Spleen (tissue), 7 donors: ENCODE measurements around the gene LCAT.

Experiments used
- CTCF ChIP-seq, 11 experiments: fragments of 200-600 bp in 7 of 11; fragments of 450-650 bp in 4 of 11; sonication (generic) in 4 of 11; IDR thresholded peaks in 8 of 11; conservative IDR thresholded peaks in 3 of 11; 1 replicate in 7 of 11; 2 replicates in 4 of 11; pipeline versions ENCODE4 v1.4.0 to v1.8.0; 2016 to 2021; ENCODE audit warnings: antibody characterized with exemption in 11 of 11, inconsistent platforms in 4 of 11, mild to moderate bottlenecking in 1 of 11
- POLR2A ChIP-seq, 3 donors: fragments of 450-650 bp; IDR thresholded peaks; one replicate each; pipeline ENCODE4 v1.5.1; 2017; ENCODE audit warnings: antibody characterized with exemption in 3 of 3, mild to moderate bottlenecking in 1 of 3
- POLR2AphosphoS5 ChIP-seq, 3 donors: sonication (generic); formaldehyde crosslinking; IDR thresholded peaks; one replicate each; pipeline ENCODE4 v1.5.1; 2017; ENCODE audit warnings: antibody characterized with exemption in 3 of 3
- donor health status: DM: no; HTN: no; CAD: no; lungs with moderate emphysema.
- donor health status: DM: no; HTN: no; CAD: no.
- donor health status: DM: no; HTN: no; CAD: no.

- no peak for TF ChIP-seq POLR2AphosphoS5 (IDR thresholded peaks at IDR 0.05)
- no peak for TF ChIP-seq CTCF (IDR thresholded peaks at IDR 0.05 in 8 of 11, conservative IDR thresholded peaks at IDR 0.05 in 3 of 11)
- no peak for TF ChIP-seq POLR2A (IDR thresholded peaks at IDR 0.05)
Observed at GRCh38 chr16:67893743-67894399, 50.0 kb downstream of the LCAT start.
